GM23338 (cell line): ENCODE results near the gene DLGAP4. TPM values are rescaled to one million over a fixed set of nuclear protein-coding genes. Genes with fewer than 3 reads are reported as not detected.
"Not testable (repeated sequence)": the region's sequence is repeated elsewhere in the genome, so short reads cannot be mapped to it uniquely, and the experiment has no call there.

Source experiments
- ATAC-seq: fragments of 200-7000 bp; cut with Tn5 transposase; 3 replicates; pipeline ENCODE4 v1.9.1; 2020
- DNase-seq: peaks from one replicate; pipeline ENCODE4 v3.0.0-alpha.2; 2015; ENCODE audit warnings: low spot score
- H2AFZ ChIP-seq: fragments of 200-600 bp; sonication (generic); 2 replicates; pipeline ENCODE4 v1.8.0; 2016; ENCODE audit warnings: antibody characterized with exemption, mild to moderate bottlenecking, moderate library complexity
- H3F3A ChIP-seq: fragments of 200-600 bp; sonication (generic); replicated peaks from 2 replicates; pipeline ENCODE4 v1.8.0; 2017; ENCODE audit warnings: antibody characterized with exemption, mixed run types, low read depth
- H3K27ac ChIP-seq: fragments of 200-600 bp; sonication (generic); 2 replicates; pipeline ENCODE4 v1.6.1; 2016; ENCODE audit warnings: low read depth
- H3K27me3 ChIP-seq: fragments of 200-600 bp; sonication (generic); 2 replicates; pipeline ENCODE4 v1.8.0; 2016; ENCODE audit warnings: mild to moderate bottlenecking, mixed run types, moderate library complexity; ENCODE audit not compliant: insufficient read depth
- H3K36me3 ChIP-seq: fragments of 200-600 bp; sonication (generic); 2 replicates; pipeline ENCODE4 v1.8.0; 2016; ENCODE audit warnings: mild to moderate bottlenecking; ENCODE audit not compliant: insufficient read depth
- H3K4me1 ChIP-seq: fragments of 200-600 bp; sonication (generic); 2 replicates; pipeline ENCODE4 v1.8.0; 2016; ENCODE audit warnings: mild to moderate bottlenecking, moderate library complexity; ENCODE audit not compliant: insufficient read depth
- H3K4me2 ChIP-seq: fragments of 200-600 bp; sonication (generic); 2 replicates; pipeline ENCODE4 v1.7.1; 2017; ENCODE audit warnings: mixed run types
- H3K4me3 ChIP-seq: fragments of 200-600 bp; sonication (generic); 2 replicates; pipeline ENCODE4 v1.6.1; 2016; ENCODE audit warnings: mixed run types
- H3K79me2 ChIP-seq: fragments of 200-600 bp; sonication (generic); replicated peaks from 2 replicates; pipeline ENCODE4 v1.8.0; 2017; ENCODE audit warnings: mild to moderate bottlenecking; ENCODE audit not compliant: insufficient read depth
- H3K9me2 ChIP-seq: fragments of 200-600 bp; sonication (generic); 2 replicates; pipeline ENCODE4 v1.8.0; 2017; ENCODE audit not compliant: insufficient read depth
- H4K20me1 ChIP-seq: fragments of 200-600 bp; sonication (generic); replicated peaks from 2 replicates; pipeline ENCODE4 v1.8.0; 2017; ENCODE audit warnings: mild to moderate bottlenecking; ENCODE audit not compliant: insufficient read depth
- H3K27ac Mint-ChIP-seq: 2 replicates; pipeline ENCODE4 v1.8.0; 2020; ENCODE audit warnings: inconsistent platforms, mild to moderate bottlenecking, moderate library complexity, mixed read lengths
- H3K27me3 Mint-ChIP-seq: 3 replicates; pipeline ENCODE4 v1.8.0; 2022; ENCODE audit warnings: low read depth, mild to moderate bottlenecking, moderate library complexity, mixed read lengths, inconsistent platforms; ENCODE audit not compliant: insufficient read depth, poor library complexity
- H3K36me3 Mint-ChIP-seq: 3 replicates; pipeline ENCODE4 v1.8.0; 2021; ENCODE audit warnings: low read depth, mild to moderate bottlenecking, inconsistent platforms, moderate library complexity, mixed read lengths
- H3K4me1 Mint-ChIP-seq: 3 replicates; pipeline ENCODE4 v1.8.0; 2020; ENCODE audit warnings: mild to moderate bottlenecking, inconsistent platforms, mixed read lengths
- H3K4me3 Mint-ChIP-seq: 3 replicates; pipeline ENCODE4 v1.8.0; 2021; ENCODE audit warnings: moderate library complexity, mild to moderate bottlenecking, inconsistent platforms, mixed read lengths
- H3K9me3 Mint-ChIP-seq: 3 replicates; pipeline ENCODE4 v1.8.0; 2020; ENCODE audit warnings: moderate library complexity, mild to moderate bottlenecking, inconsistent platforms, mixed read lengths
- ETS1 ChIP-seq: IDR thresholded peaks from 2 replicates; pipeline ENCODE4 v1.6.1; 2016; ENCODE audit warnings: antibody characterized with exemption
- EZH2 ChIP-seq: fragments of 200-600 bp; sonication (generic); IDR thresholded peaks from one replicate; pipeline ENCODE4 v1.8.0; 2017; ENCODE audit warnings: antibody characterized with exemption, mild to moderate bottlenecking, low read depth; ENCODE audit not compliant: unreplicated experiment
- POLR2AphosphoS5 ChIP-seq: IDR thresholded peaks from 2 replicates; pipeline ENCODE4 v1.6.1; 2016; ENCODE audit warnings: antibody characterized with exemption, low read depth
- ZNF114 ChIP-seq: fragments of 250-450 bp; sonication (Bioruptor Pico); IDR thresholded peaks from 2 replicates; pipeline ENCODE4 v1.5.0; 2020; ENCODE audit warnings: mild to moderate bottlenecking, moderate library complexity
- ZNF331 ChIP-seq: fragments of 250-450 bp; sonication (Bioruptor Pico); IDR thresholded peaks from 2 replicates; pipeline ENCODE4 v1.5.0; 2020; ENCODE audit warnings: low read depth, mild to moderate bottlenecking, moderate library complexity
- ZNF462 ChIP-seq: fragments of 250-450 bp; sonication (Bioruptor Pico); IDR thresholded peaks from 2 replicates; pipeline ENCODE4 v1.5.0; 2020; ENCODE audit warnings: mild to moderate bottlenecking, moderate library complexity
- polyA plus RNA-seq: library from polyadenylated mRNA; unstranded; fragments of >200 nt; fragmentation: Nextera tagmentation; extraction: Ambion mirVana; gene quantifications from 2 replicates; pipeline ENCODE4 v1.2.1, GENCODE V29; 2016
- total RNA-seq: library from RNA; depleted of rRNA; stranded (reverse); fragments of >200 nt; shearing (Covaris generic); gene quantifications from 2 replicates; pipeline ENCODE4 v1.2.3, GENCODE V29; 2014

Gene DLGAP4
- total and polyA plus RNA-seq, 2 experiments from 2014 or later, result 46.1 to 52.2 TPM

DNA sequence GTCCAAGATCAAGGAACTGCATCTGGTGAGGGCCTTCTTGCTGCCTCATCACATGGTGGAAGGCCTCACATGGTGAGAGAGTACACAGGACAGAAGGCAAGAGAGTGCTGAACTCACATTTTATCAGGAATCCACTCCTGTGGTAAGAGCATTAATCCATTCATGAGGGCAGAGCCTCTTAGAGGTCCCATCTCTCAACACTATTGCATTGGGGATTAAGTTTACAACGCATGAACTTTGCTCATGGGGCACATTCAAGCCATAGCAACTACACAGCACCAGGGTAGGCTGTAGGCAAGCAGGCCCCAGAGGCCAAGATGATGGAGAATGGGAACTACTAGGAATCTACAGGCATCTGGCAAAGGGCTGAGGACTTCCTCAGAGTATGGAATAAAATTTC lies 257.2 kb downstream of the DLGAP4 start (continued):
- TF ChIP-seq ZNF462 (CRISPR knock-in tag) (no peak), ZNF114 (CRISPR knock-in tag) (no peak), EZH2 (no peak), ETS1 (no peak), POLR2AphosphoS5 (no peak), ZNF331 (no peak)

DNA sequence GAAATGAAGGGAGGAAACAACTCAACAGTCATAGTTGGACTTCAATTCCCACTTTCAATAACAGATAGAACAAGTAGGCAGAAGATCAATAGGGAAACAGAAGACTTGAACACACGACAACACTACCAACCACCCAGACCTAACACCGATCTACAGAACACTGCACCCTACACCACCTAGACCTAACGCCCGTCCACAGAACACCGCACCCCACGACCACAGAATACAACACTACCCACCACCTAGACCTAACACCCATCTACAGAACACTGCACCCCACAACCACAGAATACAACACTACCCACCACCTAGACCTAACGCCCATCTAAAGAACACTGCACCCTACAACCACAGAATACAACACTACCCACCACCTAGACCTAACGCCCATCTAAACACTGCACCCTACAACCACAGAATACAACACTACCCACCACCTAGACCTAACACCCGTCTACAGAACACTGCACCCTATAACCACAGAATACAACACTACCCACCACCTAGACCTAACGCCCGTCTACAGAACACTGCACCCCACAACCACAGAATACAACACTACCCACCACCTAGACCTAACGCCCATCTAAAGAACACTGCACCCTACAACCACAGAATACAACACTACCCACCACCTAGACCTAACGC lies 258.1 kb downstream of the DLGAP4 start:
- H3K27ac ChIP-seq, H3K4me3 Mint-ChIP-seq, H3K4me3 ChIP-seq, H3K9me2 ChIP-seq, H3K4me2 ChIP-seq, ATAC-seq, H3K36me3 ChIP-seq, H3K27ac Mint-ChIP-seq, H3K27me3 ChIP-seq, H3F3A ChIP-seq, DNase-seq, H3K27me3 Mint-ChIP-seq, H4K20me1 ChIP-seq, H2AFZ ChIP-seq: not testable (repeated sequence)
- Mint-ChIP-seq H3K9me3 (peaks cover 13% of the 10 kb centered on the region), H3K4me1 (peaks cover 18% of the 10 kb centered on the region), H3K36me3 (peaks cover 30% of the 10 kb centered on the region)
- peaks cover 29% of the 10 kb centered on the region for H3K79me2 ChIP-seq
- peaks cover 14% of the 10 kb centered on the region for H3K4me1 ChIP-seq

DNA sequence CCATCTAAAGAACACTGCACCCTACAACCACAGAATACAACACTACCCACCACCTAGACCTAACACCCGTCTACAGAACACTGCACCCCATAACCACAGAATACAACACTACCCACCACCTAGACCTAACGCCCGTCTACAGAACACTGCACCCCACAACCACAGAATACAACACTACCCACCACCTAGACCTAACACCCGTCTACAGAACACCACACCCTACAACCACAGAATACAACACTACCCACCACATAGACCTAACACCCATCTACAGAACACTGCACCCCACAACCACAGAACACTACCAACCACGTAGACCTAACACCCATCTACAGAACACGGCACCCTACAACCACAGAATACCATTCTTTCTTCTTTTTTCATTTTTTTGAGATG lies 258.6 kb downstream of the DLGAP4 start:
- not testable (repeated sequence) for H3K4me3 ChIP-seq, H2AFZ ChIP-seq, H3K9me2 ChIP-seq, H3K36me3 ChIP-seq, H3F3A ChIP-seq, H3K4me3 Mint-ChIP-seq, ATAC-seq, H3K27ac ChIP-seq, H3K27me3 ChIP-seq, H3K4me2 ChIP-seq, DNase-seq, H3K27me3 Mint-ChIP-seq, H3K27ac Mint-ChIP-seq, H4K20me1 ChIP-seq
- H3K9me3 Mint-ChIP-seq, result peaks cover 12% of the 10 kb centered on the region
- H3K36me3 Mint-ChIP-seq, result peaks cover 33% of the 10 kb centered on the region
- H3K4me1 Mint-ChIP-seq, result peaks cover 23% of the 10 kb centered on the region
- Histone ChIP-seq H3K4me1 (peaks cover 17% of the 10 kb centered on the region), H3K79me2 (peaks cover 31% of the 10 kb centered on the region)
